MM.1S (cell line): ENCODE measurements around the gene POFUT1.

Experiments
- EZH2 ChIP-seq: fragments of 300-600 bp; sonication (generic); optimal IDR thresholded peaks from 2 replicates; pipeline ENCODE3; 2017; ENCODE audit warnings: low read depth, mild to moderate bottlenecking, antibody characterized with exemption, low read length, mixed read lengths
- EZH2phosphoT487 ChIP-seq: fragments of 300-600 bp; sonication (generic); IDR thresholded peaks from 2 replicates; pipeline ENCODE4 v1.6.1; 2018; ENCODE audit warnings: antibody characterized with exemption, low read length
- TF ChIP-seq, protein P1 (sequence below): fragments of 300-600 bp; sonication (generic); IDR thresholded peaks from 2 replicates; pipeline ENCODE4 v1.5.1; 2016; ENCODE audit warnings: antibody characterized with exemption, low read length, mixed read lengths

DNA sequence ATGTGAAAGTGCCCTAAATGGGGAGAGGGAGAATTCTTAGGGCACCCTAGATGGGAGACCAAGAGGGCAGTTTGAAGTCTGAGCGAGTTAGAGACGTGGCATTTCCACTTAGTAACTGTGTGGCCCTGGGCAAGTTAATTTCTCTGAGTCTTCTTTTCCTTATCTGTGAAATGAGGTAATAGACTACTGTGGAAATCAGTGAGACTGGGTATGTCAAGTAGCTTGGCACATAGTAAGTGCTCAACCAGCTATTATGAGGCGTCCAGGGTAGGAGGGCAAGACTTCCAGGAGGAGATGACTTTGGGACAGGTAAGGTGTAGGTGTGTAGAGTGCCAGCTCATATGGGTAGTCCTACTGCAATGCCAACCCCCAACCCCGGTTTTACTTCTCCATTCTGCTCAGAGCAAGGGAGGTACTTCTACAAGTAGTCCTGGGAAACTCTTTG lies 70.5 kb downstream of the POFUT1 start:
- TF ChIP-seq, protein P1, sequence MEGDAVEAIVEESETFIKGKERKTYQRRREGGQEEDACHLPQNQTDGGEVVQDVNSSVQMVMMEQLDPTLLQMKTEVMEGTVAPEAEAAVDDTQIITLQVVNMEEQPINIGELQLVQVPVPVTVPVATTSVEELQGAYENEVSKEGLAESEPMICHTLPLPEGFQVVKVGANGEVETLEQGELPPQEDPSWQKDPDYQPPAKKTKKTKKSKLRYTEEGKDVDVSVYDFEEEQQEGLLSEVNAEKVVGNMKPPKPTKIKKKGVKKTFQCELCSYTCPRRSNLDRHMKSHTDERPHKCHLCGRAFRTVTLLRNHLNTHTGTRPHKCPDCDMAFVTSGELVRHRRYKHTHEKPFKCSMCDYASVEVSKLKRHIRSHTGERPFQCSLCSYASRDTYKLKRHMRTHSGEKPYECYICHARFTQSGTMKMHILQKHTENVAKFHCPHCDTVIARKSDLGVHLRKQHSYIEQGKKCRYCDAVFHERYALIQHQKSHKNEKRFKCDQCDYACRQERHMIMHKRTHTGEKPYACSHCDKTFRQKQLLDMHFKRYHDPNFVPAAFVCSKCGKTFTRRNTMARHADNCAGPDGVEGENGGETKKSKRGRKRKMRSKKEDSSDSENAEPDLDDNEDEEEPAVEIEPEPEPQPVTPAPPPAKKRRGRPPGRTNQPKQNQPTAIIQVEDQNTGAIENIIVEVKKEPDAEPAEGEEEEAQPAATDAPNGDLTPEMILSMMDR, result no peak
- TF ChIP-seq EZH2 (no peak), EZH2phosphoT487 (no peak)
